Measurements from ENCODE around the gene CGRRF1. TPM values are rescaled to one million over a fixed set of nuclear protein-coding genes. Genes with fewer than 3 reads are reported as not detected.

The CGRRF1 gene
- total and polyA plus RNA-seq, 4 donors = 11.2 to 21.5 (median 16.7) TPM

- H3K4me3 ChIP-seq = no peak overlapping the region
- ATAC-seq (ENCODE audit: insufficient read depth, low FRiP score) (no peak), DNase-seq (no peak)
- no peak overlapping the region for H3K9ac ChIP-seq (ENCODE audit: insufficient read depth in 1 of 2, low read length in 2 of 2)
- no peaks in the 10 kb centered on the region for H3K9me3 ChIP-seq (ENCODE audit: control insufficient read depth in 4 of 4, insufficient read depth in 3 of 4, low read length in 3 of 4)
- 88 to 98% methylated on average over 2 of the region's 2 CpGs for WGBS, 2 donors
- TF ChIP-seq, protein P1, sequence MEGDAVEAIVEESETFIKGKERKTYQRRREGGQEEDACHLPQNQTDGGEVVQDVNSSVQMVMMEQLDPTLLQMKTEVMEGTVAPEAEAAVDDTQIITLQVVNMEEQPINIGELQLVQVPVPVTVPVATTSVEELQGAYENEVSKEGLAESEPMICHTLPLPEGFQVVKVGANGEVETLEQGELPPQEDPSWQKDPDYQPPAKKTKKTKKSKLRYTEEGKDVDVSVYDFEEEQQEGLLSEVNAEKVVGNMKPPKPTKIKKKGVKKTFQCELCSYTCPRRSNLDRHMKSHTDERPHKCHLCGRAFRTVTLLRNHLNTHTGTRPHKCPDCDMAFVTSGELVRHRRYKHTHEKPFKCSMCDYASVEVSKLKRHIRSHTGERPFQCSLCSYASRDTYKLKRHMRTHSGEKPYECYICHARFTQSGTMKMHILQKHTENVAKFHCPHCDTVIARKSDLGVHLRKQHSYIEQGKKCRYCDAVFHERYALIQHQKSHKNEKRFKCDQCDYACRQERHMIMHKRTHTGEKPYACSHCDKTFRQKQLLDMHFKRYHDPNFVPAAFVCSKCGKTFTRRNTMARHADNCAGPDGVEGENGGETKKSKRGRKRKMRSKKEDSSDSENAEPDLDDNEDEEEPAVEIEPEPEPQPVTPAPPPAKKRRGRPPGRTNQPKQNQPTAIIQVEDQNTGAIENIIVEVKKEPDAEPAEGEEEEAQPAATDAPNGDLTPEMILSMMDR (IDR thresholded peaks at IDR 0.05; ENCODE audit: control extremely low read depth, extremely low read depth) = no peak
- no peaks in the 10 kb centered on the region for H3K27me3 ChIP-seq (ENCODE audit: control insufficient read depth in 3 of 3, insufficient read depth in 3 of 3, low read length in 2 of 3)
- H3K36me3 ChIP-seq (ENCODE audit: control insufficient read depth in 4 of 4, insufficient read depth in 4 of 4, low read length in 4 of 4) = no peaks in the 10 kb centered on the region
- no peak overlapping the region for H3K27ac ChIP-seq (ENCODE audit: low read depth in 1 of 2, low read length in 1 of 2)
- no peaks in the 10 kb centered on the region for H3K4me1 ChIP-seq (ENCODE audit: control insufficient read depth in 5 of 5, insufficient read depth in 5 of 5, low read length in 5 of 5)
Observed at GRCh38 chr14:54555651-54556050, 45.9 kb downstream of the CGRRF1 start.

DNA sequence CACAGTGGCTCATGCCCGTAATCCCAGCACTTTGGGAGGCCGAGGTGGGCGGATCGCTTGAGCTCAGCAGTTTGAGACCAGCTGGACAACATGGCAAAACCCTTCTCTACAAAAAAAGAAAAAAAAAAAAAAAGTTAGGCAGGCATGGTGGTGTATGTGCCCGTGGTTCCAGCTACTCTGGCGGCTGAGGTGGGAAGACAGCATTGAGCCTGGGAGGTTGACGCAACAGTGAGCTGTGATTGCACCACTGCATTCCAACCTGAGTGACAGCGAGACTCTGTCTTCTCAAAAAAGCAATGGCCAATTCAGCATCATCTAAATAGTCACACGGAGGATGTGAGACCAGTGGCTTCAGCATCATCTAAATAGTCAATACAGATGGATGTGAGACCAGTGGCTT is 46.8 kb downstream of the CGRRF1 start:
- WGBS, 2 donors = 79 to 86% methylated on average over 9 of the region's 9 CpGs
- ATAC-seq (ENCODE audit: insufficient read depth, low FRiP score) = no peak

DNA sequence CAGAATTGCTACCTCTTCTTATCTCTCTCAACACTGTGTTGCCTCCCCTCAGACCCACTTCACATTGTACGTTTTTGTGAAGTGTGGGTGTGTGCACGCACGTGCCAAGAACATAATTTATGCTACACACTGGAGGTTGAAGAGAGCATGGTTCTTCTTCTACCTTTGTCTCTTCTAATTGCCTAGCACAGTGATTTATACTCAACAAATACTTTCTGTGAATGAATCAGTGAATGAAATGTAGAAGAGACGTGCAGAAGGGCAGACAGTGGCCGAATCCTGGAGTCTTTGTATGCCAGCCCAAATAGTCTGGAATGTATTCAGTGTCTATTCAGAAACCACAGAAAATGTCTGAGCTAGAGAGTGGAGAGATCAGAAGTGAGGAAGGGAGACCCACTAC is 52.6 kb downstream of the CGRRF1 start:
- Histone ChIP-seq H3K9me3 (ENCODE audit: control insufficient read depth in 4 of 4, insufficient read depth in 3 of 4, low read length in 3 of 4) (no peaks in the 10 kb centered on the region), H3K36me3 (ENCODE audit: control insufficient read depth in 4 of 4, insufficient read depth in 4 of 4, low read length in 4 of 4) (no peaks in the 10 kb centered on the region), H3K27me3 (ENCODE audit: control insufficient read depth in 3 of 3, insufficient read depth in 3 of 3, low read length in 2 of 3) (peaks cover 0 to 4% (median 0%) of the 10 kb centered on the region in 3 donors), H3K4me1 (ENCODE audit: control insufficient read depth in 5 of 5, insufficient read depth in 5 of 5, low read length in 5 of 5) (peaks cover 0 to 15% (median 0%) of the 10 kb centered on the region in 5 donors), H3K27ac (ENCODE audit: low read depth in 1 of 2, low read length in 1 of 2) (no peak overlapping the region), H3K9ac (ENCODE audit: insufficient read depth in 1 of 2, low read length in 2 of 2) (no peak overlapping the region), H3K4me3 (no peak overlapping the region)
- ATAC-seq (ENCODE audit: insufficient read depth, low FRiP score) = no peak
- DNase-seq = no peak
- WGBS, 2 donors = 56 to 60% methylated on average over 5 of the region's 5 CpGs
- TF ChIP-seq, protein P1 (IDR thresholded peaks at IDR 0.05; ENCODE audit: control extremely low read depth, extremely low read depth) = no peak

More for the DNA sequence above, 46.8 kb downstream of the CGRRF1 start:
- DNase-seq = no peak
- Histone ChIP-seq H3K36me3 (ENCODE audit: control insufficient read depth in 4 of 4, insufficient read depth in 4 of 4, low read length in 4 of 4) (no peaks in the 10 kb centered on the region), H3K4me1 (ENCODE audit: control insufficient read depth in 5 of 5, insufficient read depth in 5 of 5, low read length in 5 of 5) (no peaks in the 10 kb centered on the region), H3K27me3 (ENCODE audit: control insufficient read depth in 3 of 3, insufficient read depth in 3 of 3, low read length in 2 of 3) (no peaks in the 10 kb centered on the region), H3K4me3 (no peak overlapping the region), H3K9me3 (ENCODE audit: control insufficient read depth in 4 of 4, insufficient read depth in 3 of 4, low read length in 3 of 4) (no peaks in the 10 kb centered on the region), H3K27ac (ENCODE audit: low read depth in 1 of 2, low read length in 1 of 2) (no peak overlapping the region), H3K9ac (ENCODE audit: insufficient read depth in 1 of 2, low read length in 2 of 2) (no peak overlapping the region)
- TF ChIP-seq, protein P1 (IDR thresholded peaks at IDR 0.05; ENCODE audit: control extremely low read depth, extremely low read depth) = no peak

Measured in lung (tissue), 12 donors.